SK-N-SH (cell line): ENCODE measurements around the gene CTSZ. TPM values are rescaled to one million over a fixed set of nuclear protein-coding genes. Genes with fewer than 3 reads are reported as not detected.
A peak's percentile ranks its signal among the peaks of the same experiment; 100 is the strongest.

Experiments
- CTCF ChIA-PET: fragments of 300-600, 350-600 bp; formaldehyde crosslinking; extraction: SDS; loops from one replicate; lab custom pipeline; 2021; lab: Yijun Ruan, JAX
- POLR2A ChIA-PET: fragments of 350-600 bp; sonication (Branson Sonifier 250); formaldehyde crosslinking; extraction: SDS; loops from one replicate; lab custom pipeline; 2020; ENCODE audit warnings: antibody characterized with exemption, inconsistent platforms; lab: Yijun Ruan, JAX
- DNase-seq: peaks from one replicate; pipeline ENCODE4 v3.0.0; 2012
- H2AFZ ChIP-seq: fragments of 200-600 bp; sonication (generic); 2 replicates; pipeline ENCODE4 v1.8.1; 2016; ENCODE audit warnings: antibody characterized with exemption, mild to moderate bottlenecking, low read depth
- H3F3A ChIP-seq: fragments of 200-600 bp; sonication (generic); replicated peaks from 2 replicates; pipeline ENCODE3; 2016; ENCODE audit warnings: antibody characterized with exemption, mild to moderate bottlenecking; ENCODE audit not compliant: insufficient read depth
- H3K27ac ChIP-seq, 2 experiments: fragments of 200-500 bp in 1 of 2; fragments of 200-600 bp in 1 of 2; sonication (Bioruptor generic) in 1 of 2; sonication (generic), shearing (Covaris generic) in 1 of 2; 2 replicates each; pipeline versions ENCODE4 v1.5.1 to v1.6.1; 2014 to 2016; ENCODE audit warnings: low read depth in 2 of 2, inconsistent platforms in 1 of 2, low read length in 1 of 2, mild to moderate bottlenecking in 1 of 2, mixed read lengths in 1 of 2
- H3K27me3 ChIP-seq: fragments of 200-600 bp; sonication (generic), shearing (Covaris generic); 2 replicates; pipeline ENCODE4 v1.6.1; 2016; ENCODE audit warnings: mixed run types; ENCODE audit not compliant: insufficient read depth
- H3K36me3 ChIP-seq, 2 experiments: fragments of 200-500 bp in 1 of 2; fragments of 200-600 bp in 1 of 2; sonication (Bioruptor generic) in 1 of 2; sonication (generic) in 1 of 2; replicated peaks in 1 of 2; 2 replicates each; pipeline versions ENCODE3 to v1.5.1; 2014 to 2016; ENCODE audit warnings: low read length in 1 of 2, mild to moderate bottlenecking in 1 of 2; ENCODE audit not compliant: insufficient read depth in 2 of 2, control insufficient read depth in 1 of 2
- H3K4me1 ChIP-seq, 2 experiments: fragments of 200-500 bp in 1 of 2; fragments of 200-600 bp in 1 of 2; sonication (Bioruptor generic) in 1 of 2; sonication (generic), shearing (Covaris generic) in 1 of 2; 2 replicates each; pipeline versions ENCODE4 v1.5.1 to v1.6.1; 2014 to 2016; ENCODE audit warnings: low read depth in 1 of 2, low read length in 1 of 2, mixed run types in 1 of 2; ENCODE audit not compliant: insufficient read depth in 2 of 2, control insufficient read depth in 1 of 2
- H3K4me2 ChIP-seq: fragments of 200-600 bp; sonication (generic), shearing (Covaris generic); 2 replicates; pipeline ENCODE4 v1.6.1; 2017; ENCODE audit warnings: mixed run types
- H3K4me3 ChIP-seq, 2 experiments: fragments of 200-500 bp in 1 of 2; fragments of 200-600 bp in 1 of 2; sonication (Bioruptor generic) in 1 of 2; sonication (generic), shearing (Covaris generic) in 1 of 2; 2 replicates each; pipeline versions ENCODE4 v1.5.1 to v1.8.1; 2014 to 2016; ENCODE audit warnings: low read depth in 2 of 2, inconsistent platforms in 1 of 2, low read length in 1 of 2, mild to moderate bottlenecking in 1 of 2, mixed read lengths in 1 of 2, moderate library complexity in 1 of 2
- H3K79me2 ChIP-seq: fragments of 200-600 bp; sonication (generic); 2 replicates; pipeline ENCODE4 v1.8.1; 2017; ENCODE audit warnings: mild to moderate bottlenecking; ENCODE audit not compliant: insufficient read depth
- H3K9ac ChIP-seq: fragments of 200-600 bp; sonication (generic); 2 replicates; pipeline ENCODE4 v1.6.1; 2017; ENCODE audit warnings: mixed run types
- H3K9me2 ChIP-seq: fragments of 200-600 bp; sonication (generic); 2 replicates; pipeline ENCODE4 v1.6.1; 2017; ENCODE audit warnings: mixed run types
- H3K9me3 ChIP-seq: fragments of 200-600 bp; sonication (generic); 2 replicates; pipeline ENCODE4 v1.6.1; 2017; ENCODE audit warnings: mixed run types, mild to moderate bottlenecking, moderate library complexity
- H4K20me1 ChIP-seq: fragments of 200-600 bp; sonication (generic); 2 replicates; pipeline ENCODE4 v1.6.1; 2017; ENCODE audit warnings: mild to moderate bottlenecking, mixed run types; ENCODE audit not compliant: insufficient read depth
- CHD2 ChIP-seq: fragments of 150-350 bp; IDR thresholded peaks from 2 replicates; pipeline ENCODE4 v1.6.1; 2018; ENCODE audit warnings: low read length; ENCODE audit not compliant: partially characterized antibody
- CTCF ChIP-seq: fragments of 200-600 bp; sonication (generic); IDR thresholded peaks from 2 replicates; pipeline ENCODE4 v1.6.1; 2017; ENCODE audit warnings: antibody characterized with exemption, mild to moderate bottlenecking, moderate library complexity
- ELF1 ChIP-seq: IDR thresholded peaks from 2 replicates; pipeline ENCODE4 v1.4.0; 2012
- EP300 ChIP-seq, 2 experiments: IDR thresholded peaks; 2 replicates each; pipeline versions ENCODE4 v1.4.0 to v1.6.1; 2012; ENCODE audit warnings: borderline replicate concordance in 1 of 2, low read depth in 1 of 2, low read length in 1 of 2
- EZH2phosphoT487 ChIP-seq: fragments of 200-600 bp; sonication (generic); IDR thresholded peaks from 2 replicates; pipeline ENCODE4 v1.6.1; 2017; ENCODE audit warnings: low read depth, mixed run types, mild to moderate bottlenecking, antibody characterized with exemption, moderate library complexity, borderline replicate concordance
- FOSL2 ChIP-seq: IDR thresholded peaks from 2 replicates; pipeline ENCODE4 v1.4.0; 2012; ENCODE audit warnings: low read depth, mild to moderate bottlenecking, moderate library complexity, borderline replicate concordance
- FOXM1 ChIP-seq: IDR thresholded peaks from 2 replicates; pipeline ENCODE4 v1.4.0; 2012; ENCODE audit warnings: low read depth, mild to moderate bottlenecking
- GABPA ChIP-seq: IDR thresholded peaks from 2 replicates; pipeline ENCODE4 v1.4.0; 2012; ENCODE audit warnings: low read depth, mild to moderate bottlenecking
- JUND ChIP-seq: IDR thresholded peaks from 2 replicates; pipeline ENCODE4 v1.4.0; 2012
- MAX ChIP-seq: IDR thresholded peaks from 2 replicates; pipeline ENCODE4 v1.4.0; 2012; ENCODE audit warnings: low read depth
- MXI1 ChIP-seq: IDR thresholded peaks from 2 replicates; pipeline ENCODE4 v1.6.1; 2012; ENCODE audit warnings: mild to moderate bottlenecking, low read depth, low read length, improper control_type of control experiment
- NRF1 ChIP-seq: IDR thresholded peaks from 2 replicates; pipeline ENCODE4 v1.6.1; 2012; ENCODE audit warnings: low read depth, mild to moderate bottlenecking, low read length
- POLR2AphosphoS5 ChIP-seq: IDR thresholded peaks from 2 replicates; pipeline ENCODE4 v1.6.1; 2012; ENCODE audit warnings: low read depth, low read length
- RAD21 ChIP-seq: IDR thresholded peaks from 2 replicates; pipeline ENCODE4 v1.6.1; 2012; ENCODE audit warnings: mild to moderate bottlenecking, low read length
- RCOR1 ChIP-seq: fragments of 150-350 bp; IDR thresholded peaks from 2 replicates; pipeline ENCODE4 v1.6.1; 2017; ENCODE audit warnings: antibody characterized with exemption, low read length
- REST ChIP-seq: IDR thresholded peaks from 2 replicates; pipeline ENCODE4 v1.6.1; 2012; ENCODE audit warnings: mild to moderate bottlenecking, low read depth, low read length, moderate library complexity
- RXRA ChIP-seq: IDR thresholded peaks from 2 replicates; pipeline ENCODE4 v1.4.0; 2012; ENCODE audit warnings: low read depth, mild to moderate bottlenecking, borderline replicate concordance
- TEAD4 ChIP-seq: IDR thresholded peaks from 2 replicates; pipeline ENCODE4 v1.4.0; 2012; ENCODE audit warnings: mild to moderate bottlenecking, borderline replicate concordance; ENCODE audit not compliant: insufficient read depth
- USF1 ChIP-seq: IDR thresholded peaks from 2 replicates; pipeline ENCODE4 v1.4.0; 2012; ENCODE audit warnings: low read depth, borderline replicate concordance
- USF2 ChIP-seq: fragments of 150-350 bp; IDR thresholded peaks from 2 replicates; pipeline ENCODE4 v1.6.1; 2017; ENCODE audit warnings: antibody characterized with exemption, low read length, low read depth, borderline replicate concordance
- YY1 ChIP-seq: IDR thresholded peaks from 2 replicates; pipeline ENCODE4 v1.4.0; 2012; ENCODE audit warnings: low read depth, mild to moderate bottlenecking
- ZBTB33 ChIP-seq: IDR thresholded peaks from 2 replicates; pipeline ENCODE4 v1.4.0; 2012; ENCODE audit warnings: low read depth, borderline replicate concordance
- WGBS: methylation state at CpG from one replicate; pipeline ENCODE4 v1.1.6; 2017; ENCODE audit warnings: low lambda C conversion rate; 5-methylcytosine and 5-hydroxymethylcytosine counted together
- polyA plus RNA-seq, 3 experiments: library from polyadenylated mRNA; depleted of rRNA; stranded (reverse); fragments of >200 nt; gene quantifications; 2 replicates each; pipeline ENCODE4 v1.2.3, GENCODE V29; 2012

Gene CTSZ
- polyA plus RNA-seq, 1 of the 3 experiments (the other 2 are of a cell fraction): 0.03 TPM

- ChIA-PET CTCF (interaction anchor here (0.9 to 3.5 kb wide), 2 partner anchors 12 to 180 kb away, joined by 3 to 20 read pairs; no protein-coding TSS in a partner anchor), POLR2A (interaction anchor here (1.0 to 2.1 kb wide), 2 partner anchors 11 to 179 kb away, joined by 3 to 10 read pairs; partner anchors contain the start of gene ATP5F1E)
- H4K20me1 ChIP-seq: peaks cover 4% of the 10 kb centered on the region; the same call in 1 of the 2 replicates
- H2AFZ ChIP-seq: peak overlapping the region; percentile 97
- peaks cover 45% of the 10 kb centered on the region for H3K79me2 ChIP-seq
- peak; percentile 100 for DNase-seq
- H3K27me3 ChIP-seq: no peaks in the 10 kb centered on the region
- H3F3A ChIP-seq: peaks cover 5% of the 10 kb centered on the region
- no peaks in the 10 kb centered on the region for H3K9me3 ChIP-seq
- peak overlapping the region; percentile 75 to 89 for H3K4me3 ChIP-seq
- WGBS: 65% methylated on average over 14 of the region's 66 CpGs
- peaks cover 7 to 30% of the 10 kb centered on the region in 2 experiments; a peak in 3 of 4 replicates for H3K4me1 ChIP-seq
- peak overlapping the region; percentile 93 for H3K4me2 ChIP-seq
- peak overlapping the region; percentile 59; the same call in 1 of the 2 replicates for H3K9ac ChIP-seq
- peak overlapping the region in 1 of 2 experiments; percentile 89; a peak in 3 of 4 replicates for H3K27ac ChIP-seq
- H3K9me2 ChIP-seq: no peaks in the 10 kb centered on the region
- peaks cover 10 to 21% of the 10 kb centered on the region in 2 experiments for H3K36me3 ChIP-seq
- TF ChIP-seq FOSL2: no peak
- peak; percentile 32 for TF ChIP-seq CHD2
- TF ChIP-seq FOXM1: no peak
- TF ChIP-seq REST: no peak
- TF ChIP-seq MAX: no peak; the same call in 1 of the 2 replicates
- no peak for TF ChIP-seq USF1
- no peak for TF ChIP-seq EP300 (IDR thresholded peaks at IDR 0.05; ENCODE audit: borderline replicate concordance in 1 of 2, low read depth in 1 of 2, low read length in 1 of 2)
- TF ChIP-seq GABPA: no peak
- TF ChIP-seq POLR2AphosphoS5: peak; percentile 40; the same call in 1 of the 2 replicates
- TF ChIP-seq RXRA: no peak
- TF ChIP-seq RCOR1: no peak
- no peak for TF ChIP-seq JUND
- peak; percentile 98 for TF ChIP-seq NRF1
- no peak for TF ChIP-seq RAD21
- TF ChIP-seq EZH2phosphoT487: no peak
- TF ChIP-seq ZBTB33: no peak
- TF ChIP-seq YY1: no peak
- no peak for TF ChIP-seq USF2
- peak; percentile 35 for TF ChIP-seq MXI1
- TF ChIP-seq ELF1: no peak
- no peak for TF ChIP-seq TEAD4
- TF ChIP-seq CTCF: no peak
Observed at GRCh38 chr20:59042796-59043631, 36.0 kb upstream of the CTSZ start.
